Measurements from ENCODE around the gene B4GALNT4. TPM values are rescaled to one million over a fixed set of nuclear protein-coding genes. Genes with fewer than 3 reads are reported as not detected.

B4GALNT4 gene
- total and polyA plus RNA-seq, 2 of the 8 experiments (the other 6 are each of a cell fraction or from before 2014, with no cell fraction given), result 40.9 to 76.3 TPM

- no peak for TF ChIP-seq CHD7 (IDR thresholded peaks at IDR 0.05; ENCODE audit: insufficient replicate concordance, low read length)
- no peak for TF ChIP-seq ASH2L (IDR thresholded peaks at IDR 0.05; ENCODE audit: low read length)
- TF ChIP-seq USF2 (IDR thresholded peaks at IDR 0.05; ENCODE audit: low read length), result no peak
- no peak for TF ChIP-seq RFX5 (IDR thresholded peaks at IDR 0.05; ENCODE audit: borderline replicate concordance, low read depth, low read length)
- TF ChIP-seq TAF7 (optimal IDR thresholded peaks at IDR 0.05; ENCODE audit: borderline replicate concordance, low read depth, low read length), result no peak
- no peak for TF ChIP-seq CEBPB (IDR thresholded peaks at IDR 0.05; ENCODE audit: low read depth, low read length)
- no peak for TF ChIP-seq RNF2 (IDR thresholded peaks at IDR 0.05; ENCODE audit: borderline replicate concordance, low read depth, low read length, missing control alignments, poor library complexity, severe bottlenecking)
- TF ChIP-seq RXRA (IDR thresholded peaks at IDR 0.05; ENCODE audit: insufficient read depth, low read depth, low read length), result no peak
- no peak for TF ChIP-seq CHD1 (IDR thresholded peaks at IDR 0.05; ENCODE audit: low read depth, low read length)
- TF ChIP-seq KDM5A (IDR thresholded peaks at IDR 0.05; ENCODE audit: low read length), result no peak
Observed at GRCh38 chr11:339963-340362, 29.3 kb upstream of the B4GALNT4 start (continued).

All from H1 (cell line).